ENCODE results near the gene CALHM4.
"Not testable (repeated sequence)": the region's sequence is repeated elsewhere in the genome, so short reads cannot be mapped to it uniquely, and the experiment has no call there.

Gene CALHM4

GRCh38 chr6:116577486-116577885 lies 23.9 kb downstream of the CALHM4 start:
- DNase-seq (no peak), ATAC-seq (no peak)

- DNase-seq (no peak), ATAC-seq (no peak)
Measured at GRCh38 chr6:116578335-116578734, 24.8 kb downstream of the CALHM4 start.

GRCh38 chr6:116579143-116579542 lies 25.6 kb downstream of the CALHM4 start:
- DNase-seq (no peak), ATAC-seq (no peak)

- no peak for ATAC-seq
- no peak for DNase-seq
Measured at GRCh38 chr6:116580198-116580597, 26.6 kb downstream of the CALHM4 start.

- ATAC-seq, result no peak
Measured at GRCh38 chr6:116586276-116586675, 32.7 kb downstream of the CALHM4 start.

GRCh38 chr6:116586738-116587137 lies 33.2 kb downstream of the CALHM4 start:
- DNase-seq (no peak), ATAC-seq (no peak)

More at GRCh38 chr6:116586276-116586675, 32.7 kb downstream of the CALHM4 start:
- no peak for DNase-seq

- ATAC-seq, result no peak
- DNase-seq, result no peak
Measured at GRCh38 chr6:116595247-116595646, 41.7 kb downstream of the CALHM4 start.

GRCh38 chr6:116596815-116597214 lies 43.3 kb downstream of the CALHM4 start:
- DNase-seq (no peak), ATAC-seq (no peak)

GRCh38 chr6:116603916-116604315 lies 50.4 kb downstream of the CALHM4 start:
- ATAC-seq, DNase-seq: not testable (repeated sequence)

- ATAC-seq, DNase-seq: not testable (repeated sequence)
Measured at GRCh38 chr6:116604868-116605267, 51.3 kb downstream of the CALHM4 start.

- no peak for DNase-seq
- no peak for ATAC-seq
Measured at GRCh38 chr6:116605935-116606334, 52.4 kb downstream of the CALHM4 start.

All from stimulated activated naive CD8-positive, alpha-beta T cell treated with anti-CD3 and anti-CD28 coated beads, Interleukin-15, Interleukin-2, amounts not matched to agents 100 U/mL and 50 U/mL, for 24 hours (primary cell).